A673 (cell line): ENCODE results near the gene TNS1. TPM values are rescaled to one million over a fixed set of nuclear protein-coding genes. Genes with fewer than 3 reads are reported as not detected.
A peak's percentile ranks its signal among the peaks of the same experiment; 100 is the strongest.

Source experiments
- BruUV-seq: library from RNA; stranded (reverse); fragments of 400-500 nt; replicated peaks from 2 replicates; lab custom pipeline; 2021; lab: Mats Ljungman, UMichigan
- CTCF ChIA-PET: fragments of 300-600 bp; sonication (Branson Sonifier 250); formaldehyde crosslinking; loops from one replicate; lab custom pipeline; 2022; ENCODE audit warnings: antibody characterized with exemption; lab: Charles Lee
- POLR2A ChIA-PET: fragments of 300-600 bp; sonication (Branson Sonifier 250); formaldehyde crosslinking; loops from one replicate; lab custom pipeline; 2022; ENCODE audit warnings: antibody characterized with exemption; ENCODE audit not compliant: low non-redundant PET; lab: Charles Lee
- DNase-seq: peaks from one replicate; pipeline ENCODE4 v3.0.0-alpha.2; 2015; ENCODE audit warnings: low spot score
- H3K27ac ChIP-seq: fragments of 200-600 bp; sonication (generic); 2 replicates; pipeline ENCODE4 v1.5.1; 2016; ENCODE audit warnings: mixed run types, low read depth, mild to moderate bottlenecking, mixed read lengths, antibody characterized with exemption, low read length; ENCODE audit not compliant: poor library complexity, severe bottlenecking
- H3K27me3 ChIP-seq: fragments of 200-600 bp; sonication (generic); replicated peaks from 2 replicates; pipeline ENCODE4 v1.6.1; 2017; ENCODE audit warnings: mixed run types, low read depth, mild to moderate bottlenecking, mixed read lengths, antibody characterized with exemption, low read length; ENCODE audit not compliant: insufficient read depth, poor library complexity
- H3K36me3 ChIP-seq: fragments of 200-600 bp; sonication (generic); 2 replicates; pipeline ENCODE4 v1.6.1; 2016; ENCODE audit warnings: mixed run types, mild to moderate bottlenecking, mixed read lengths, antibody characterized with exemption, low read length; ENCODE audit not compliant: insufficient read depth, poor library complexity, severe bottlenecking
- H3K4me1 ChIP-seq: fragments of 200-600 bp; sonication (generic); 2 replicates; pipeline ENCODE4 v1.6.1; 2017; ENCODE audit warnings: mixed run types, mild to moderate bottlenecking, mixed read lengths, antibody characterized with exemption, low read length; ENCODE audit not compliant: insufficient read depth, poor library complexity, severe bottlenecking
- H3K4me3 ChIP-seq: fragments of 200-600 bp; sonication (generic); 2 replicates; pipeline ENCODE4 v1.5.1; 2016; ENCODE audit warnings: low read depth, mixed run types, mild to moderate bottlenecking, mixed read lengths, low read length; ENCODE audit not compliant: poor library complexity, severe bottlenecking
- H3K9me3 ChIP-seq: fragments of 200-600 bp; sonication (generic); 2 replicates; pipeline ENCODE4 v1.6.1; 2016; ENCODE audit warnings: mixed run types, low read depth, mild to moderate bottlenecking, mixed read lengths, antibody characterized with exemption, low read length; ENCODE audit not compliant: poor library complexity, severe bottlenecking
- CTCF ChIP-seq: fragments of 300-800, 200-600 bp; sonication (generic); conservative IDR thresholded peaks from 2 replicates; pipeline ENCODE4 v1.5.1; 2017; ENCODE audit warnings: low read depth, mild to moderate bottlenecking, antibody characterized with exemption, low read length, moderate library complexity, mixed read lengths
- EZH2 ChIP-seq: fragments of 200-600 bp; sonication (generic); IDR thresholded peaks from 2 replicates; pipeline ENCODE4 v1.6.1; 2017; ENCODE audit warnings: borderline replicate concordance, low read depth, mild to moderate bottlenecking, mixed read lengths, antibody characterized with exemption, low read length; ENCODE audit not compliant: poor library complexity, severe bottlenecking
- intact Hi-C: fragments of 100-400 bp; cut with micrococcal nuclease; formaldehyde crosslinking; loops from one replicate; pipeline ENCODE4 v1.10.0; 2022; ENCODE audit not compliant: unreplicated experiment
- total RNA-seq: library from RNA; stranded (reverse); gene quantifications from 2 replicates; pipeline ENCODE4 v1.2.3, GENCODE V29; 2021

The TNS1 gene
- total RNA-seq, 1 experiment from 2014 or later, result 99.6 TPM

GRCh38 chr2:217818293-217818850 lies 184.4 kb downstream of the TNS1 start:
- Histone ChIP-seq H3K4me3 (no peak overlapping the region), H3K27ac (no peak overlapping the region), H3K27me3 (no peaks in the 10 kb centered on the region), H3K4me1 (no peaks in the 10 kb centered on the region), H3K9me3 (no peaks in the 10 kb centered on the region), H3K36me3 (peaks cover 48% of the 10 kb centered on the region)
- BruUV-seq, result no TSS peak
- POLR2A ChIA-PET, result no interaction called here
- CTCF ChIA-PET, result no interaction called here
- intact Hi-C loops, result no loop called here
- no peak for DNase-seq
- TF ChIP-seq CTCF (no peak), EZH2 (no peak)

- intact Hi-C loops, result no loop called here
- no peak for TF ChIP-seq CTCF
- no peak for TF ChIP-seq EZH2
- no peak for DNase-seq
- H3K27me3 ChIP-seq, result no peaks in the 10 kb centered on the region
- no peak overlapping the region for H3K27ac ChIP-seq
- BruUV-seq, result TSS peak; percentile 30
- H3K4me3 ChIP-seq, result no peak overlapping the region
- ChIA-PET CTCF (no interaction called here), POLR2A (no interaction called here)
- peaks cover 53% of the 10 kb centered on the region for H3K36me3 ChIP-seq
- H3K4me1 ChIP-seq, result no peaks in the 10 kb centered on the region
- no peaks in the 10 kb centered on the region for H3K9me3 ChIP-seq
These were observed 185.1 kb downstream of the TNS1 start for GRCh38 chr2:217817466-217818292.

GRCh38 chr2:217816396-217816869 lies 186.4 kb downstream of the TNS1 start:
- no peak overlapping the region for H3K27ac ChIP-seq
- ChIA-PET CTCF (no interaction called here), POLR2A (no interaction called here)
- no peaks in the 10 kb centered on the region for H3K27me3 ChIP-seq
- no peaks in the 10 kb centered on the region for H3K4me1 ChIP-seq
- H3K9me3 ChIP-seq, result no peaks in the 10 kb centered on the region
- H3K4me3 ChIP-seq, result no peak overlapping the region
- intact Hi-C loops, result no loop called here
- no peak for TF ChIP-seq CTCF
- no peak for TF ChIP-seq EZH2
- no peak for DNase-seq
- no TSS peak for BruUV-seq
- peaks cover 61% of the 10 kb centered on the region for H3K36me3 ChIP-seq
